Uterus (tissue), 4 donors: ENCODE data around the gene PRSS21. TPM values are rescaled to one million over a fixed set of nuclear protein-coding genes. Genes with fewer than 3 reads are reported as not detected.

ENCODE experiments used
- DNase-seq, 2 donors: peaks; one replicate each; pipeline ENCODE4 v3.0.0-alpha.2; 2019 to 2020
- H3K27ac ChIP-seq, 2 donors: fragments of 200-600 bp; sonication (generic); 1 replicate in 1 of 2; 2 replicates in 1 of 2; pipeline ENCODE4 v1.5.1; 2016 to 2018
- H3K27me3 ChIP-seq, 2 donors: fragments of 200-600 bp; sonication (generic); one replicate each; pipeline ENCODE4 v1.5.1; 2018 to 2019; ENCODE audit warnings: control low read depth in 1 of 2
- H3K36me3 ChIP-seq, 2 donors: fragments of 200-600 bp; sonication (generic); one replicate each; pipeline ENCODE4 v1.5.1; 2019; ENCODE audit warnings: control low read depth in 1 of 2
- H3K4me1 ChIP-seq, 2 donors: fragments of 200-600 bp; sonication (generic); one replicate each; pipeline ENCODE4 v1.5.1; 2018 to 2019; ENCODE audit warnings: control low read depth in 1 of 2
- H3K4me3 ChIP-seq, 2 donors: fragments of 200-600 bp; sonication (generic); 1 replicate in 1 of 2; 2 replicates in 1 of 2; pipeline ENCODE4 v1.5.1; 2018 to 2019; ENCODE audit warnings: mild to moderate bottlenecking in 1 of 2
- H3K9me3 ChIP-seq, 2 donors: fragments of 200-600 bp; sonication (generic); one replicate each; pipeline ENCODE4 v1.5.1; 2019; ENCODE audit warnings: control low read depth in 1 of 2
- CTCF ChIP-seq, 4 experiments: fragments of 200-600 bp in 2 of 4; fragments of 450-650 bp in 2 of 4; sonication (generic) in 2 of 4; IDR thresholded peaks; one replicate each; pipeline ENCODE4 v1.5.1; 2016 to 2019; ENCODE audit warnings: antibody characterized with exemption in 4 of 4, mild to moderate bottlenecking in 2 of 4, moderate library complexity in 1 of 4
- POLR2A ChIP-seq, 2 donors: fragments of 450-650 bp; IDR thresholded peaks; one replicate each; pipeline ENCODE4 v1.6.1; 2016; ENCODE audit warnings: antibody characterized with exemption in 2 of 2, mild to moderate bottlenecking in 1 of 2, moderate library complexity in 1 of 2
- intact Hi-C: fragments of 100-400 bp; cut with DNase I; formaldehyde crosslinking; loops from one replicate; pipeline ENCODE4 v1.15.1; 2023; ENCODE audit warnings: low total_unique reads
- total RNA-seq, 4 donors: library from RNA; depleted of rRNA in 3 of 4; stranded (reverse); fragments of >200 nt in 3 of 4; gene quantifications; one replicate each; pipeline versions ENCODE4 v1.1.0 to v1.2.4, GENCODE V29; 2014 to 2023
- donor health status: DM: yes; HTN: yes; CAD: no.

The PRSS21 gene
- total RNA-seq, 4 donors from 2014 or later, result not detected

DNA sequence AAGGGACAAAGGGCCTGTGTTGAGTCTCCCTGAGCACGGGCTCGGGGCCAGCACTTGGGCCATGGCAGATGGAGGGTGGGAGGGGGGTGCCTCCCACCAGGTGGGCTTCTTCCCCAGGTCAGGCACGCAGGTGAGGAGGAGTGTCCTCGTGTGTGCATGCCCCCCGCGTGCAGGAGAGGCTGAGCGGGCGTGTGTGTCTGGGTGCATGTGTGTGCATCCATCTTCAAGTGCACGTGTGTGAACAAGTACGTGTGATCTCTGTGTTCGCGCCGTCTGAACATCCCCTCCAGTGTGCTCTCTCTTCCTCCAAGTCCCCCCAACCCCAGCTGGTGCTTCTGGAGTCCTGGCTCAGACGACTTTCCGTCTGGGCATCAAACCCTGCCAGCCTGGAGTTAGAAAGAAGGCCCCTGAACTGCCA is 10.3 kb downstream of the PRSS21 start:
- Histone ChIP-seq H3K4me3 (no peak overlapping the region), H3K4me1 (no peaks in the 10 kb centered on the region), H3K27ac (no peak overlapping the region), H3K36me3 (no peaks in the 10 kb centered on the region), H3K9me3 (no peaks in the 10 kb centered on the region), H3K27me3 (no peaks in the 10 kb centered on the region)
- no peak for DNase-seq
- TF ChIP-seq POLR2A (IDR thresholded peaks at IDR 0.05) (no peak), CTCF (IDR thresholded peaks at IDR 0.05) (no peak)
- intact Hi-C loops, result no loop called here

DNA sequence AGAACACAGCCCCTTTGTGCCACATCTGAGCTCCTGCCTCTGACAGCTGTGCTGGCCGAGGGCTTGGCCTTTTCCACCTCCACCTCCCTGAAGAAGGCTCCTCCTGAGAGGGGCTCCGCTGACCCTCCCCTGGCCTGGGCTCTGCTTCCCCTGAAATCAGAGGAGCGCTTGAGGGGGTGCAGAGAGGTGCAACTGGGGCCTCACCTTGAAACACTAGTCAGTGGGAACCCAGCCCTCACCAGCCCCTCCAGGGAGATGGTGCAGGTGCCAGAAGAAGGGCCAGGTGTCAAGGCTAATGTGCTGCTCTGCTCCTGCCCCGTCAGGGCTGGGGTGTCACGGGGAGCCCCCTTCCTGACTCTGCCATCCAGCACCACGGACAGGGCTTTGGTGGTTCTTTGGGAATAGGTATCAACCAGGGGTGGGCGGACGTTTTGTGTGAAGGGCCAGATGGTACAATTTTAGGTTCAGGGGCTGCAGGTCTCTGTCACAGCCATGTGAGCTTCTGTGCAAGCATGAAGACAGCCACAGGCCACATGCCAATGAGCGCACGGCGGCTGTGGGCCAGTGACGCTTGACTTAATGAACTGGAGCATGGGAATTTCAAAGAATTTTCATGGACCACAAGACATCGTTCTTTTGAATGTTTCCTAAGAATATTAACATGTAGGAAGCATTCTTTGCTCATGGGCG is 10.9 kb downstream of the PRSS21 start:
- no peak for DNase-seq

GRCh38 chr16:2828521-2828840 is 11.4 kb downstream of the PRSS21 start:
- Histone ChIP-seq H3K36me3 (no peaks in the 10 kb centered on the region), H3K9me3 (no peaks in the 10 kb centered on the region), H3K27me3 (no peaks in the 10 kb centered on the region), H3K27ac (no peak overlapping the region), H3K4me3 (no peak overlapping the region), H3K4me1 (no peaks in the 10 kb centered on the region)
- intact Hi-C loops, result no loop called here
- TF ChIP-seq POLR2A (IDR thresholded peaks at IDR 0.05), result no peak
- no peak for TF ChIP-seq CTCF (IDR thresholded peaks at IDR 0.05)
- DNase-seq, result no peak

More for the DNA sequence above, 10.9 kb downstream of the PRSS21 start:
- no peak overlapping the region for H3K27ac ChIP-seq
- TF ChIP-seq POLR2A (IDR thresholded peaks at IDR 0.05) (no peak), CTCF (IDR thresholded peaks at IDR 0.05) (no peak)
- H3K27me3 ChIP-seq, result no peaks in the 10 kb centered on the region
- H3K36me3 ChIP-seq, result no peaks in the 10 kb centered on the region
- no peaks in the 10 kb centered on the region for H3K9me3 ChIP-seq
- H3K4me1 ChIP-seq, result no peaks in the 10 kb centered on the region
- intact Hi-C loops, result no loop called here
- no peak overlapping the region for H3K4me3 ChIP-seq

DNA sequence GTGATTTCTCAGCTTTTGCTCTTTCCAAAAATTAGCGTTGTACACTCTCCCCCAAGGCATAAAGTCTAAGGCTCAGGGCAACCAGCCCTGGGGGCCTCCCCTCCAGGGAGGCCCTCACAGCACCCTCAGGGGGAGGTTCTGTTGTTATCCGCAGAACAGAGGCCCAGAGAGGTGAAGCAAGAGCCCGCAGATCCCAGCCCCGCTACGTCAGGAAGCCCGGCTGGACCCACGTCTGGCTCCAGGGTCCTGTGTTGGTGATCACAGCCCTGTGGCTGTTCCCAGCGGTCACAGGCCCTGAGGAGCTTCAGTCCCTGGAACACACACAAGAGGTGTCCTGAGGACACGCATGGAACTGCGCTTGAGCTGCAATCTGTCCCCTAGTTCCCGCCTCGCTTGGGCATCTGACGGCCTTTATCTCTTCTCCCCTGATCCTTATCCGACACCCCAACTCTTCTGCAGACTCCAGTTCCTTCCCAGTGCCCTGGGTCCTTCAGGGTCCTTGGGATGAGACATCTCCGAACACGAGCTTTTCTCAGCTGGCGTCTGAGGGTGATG is 11.9 kb downstream of the PRSS21 start:
- DNase-seq, result no peak
- Histone ChIP-seq H3K9me3 (no peaks in the 10 kb centered on the region), H3K36me3 (no peaks in the 10 kb centered on the region), H3K27ac (no peak overlapping the region), H3K27me3 (no peaks in the 10 kb centered on the region), H3K4me1 (no peaks in the 10 kb centered on the region), H3K4me3 (no peak overlapping the region)
- intact Hi-C loops, result no loop called here
- TF ChIP-seq CTCF (IDR thresholded peaks at IDR 0.05) (no peak), POLR2A (IDR thresholded peaks at IDR 0.05) (no peak)

DNA sequence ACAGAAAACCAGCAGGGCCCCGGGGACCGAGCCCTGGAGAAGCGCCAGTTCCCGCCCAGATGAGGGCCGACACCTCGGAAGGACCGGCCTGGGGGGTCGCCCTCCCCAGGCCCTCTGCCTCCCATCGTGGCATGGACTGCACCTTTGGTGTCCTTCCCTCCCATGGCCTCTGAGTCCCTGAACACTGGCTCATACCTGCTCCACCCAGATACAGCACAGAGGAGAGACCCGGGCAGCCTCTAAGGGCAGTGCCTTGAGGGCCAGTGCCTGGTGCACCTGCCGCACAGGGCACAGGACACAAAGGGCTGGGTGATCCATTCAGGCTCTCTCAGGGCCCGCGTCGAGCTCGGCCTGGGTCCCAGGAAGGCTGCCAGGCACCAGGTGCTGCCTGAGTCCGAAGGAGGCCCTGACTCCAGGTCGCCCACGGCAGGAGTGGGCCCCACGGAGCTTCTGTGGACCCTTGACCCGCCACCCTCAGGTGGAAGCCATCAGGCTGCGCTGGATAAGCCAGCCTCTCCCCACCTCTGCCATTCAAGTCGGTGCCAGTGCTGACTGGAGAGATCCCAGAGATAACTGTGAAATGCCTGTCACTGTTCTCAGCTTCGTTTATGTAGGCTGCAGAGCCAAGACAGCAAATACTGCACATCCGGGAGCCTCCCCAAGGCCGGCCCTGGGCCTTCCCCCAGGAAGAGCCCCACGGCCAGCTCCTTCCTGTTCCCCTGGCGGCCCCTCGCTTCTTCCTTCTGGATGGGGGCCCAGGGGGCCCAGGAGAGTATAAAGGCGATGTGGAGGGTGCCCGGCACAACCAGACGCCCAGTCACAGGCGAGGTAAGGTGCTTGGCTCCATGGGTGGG is 12.7 kb downstream of the PRSS21 start, which contains the start of gene ZG16B:
ZG16B (plus strand) TSS at position 803 of the 854 bp plus-strand sequence. CDS start 139 bp downstream, outside the sequence.
- DNase-seq, result no peak
- H3K27ac ChIP-seq, result no peak within 1 kb of the TSS
- H3K36me3 ChIP-seq, result no peaks in the 10 kb centered on the region
- H3K9me3 ChIP-seq, result no peaks in the 10 kb centered on the region
- H3K4me3 ChIP-seq, result no peak within 1 kb of the TSS
- TF ChIP-seq CTCF (IDR thresholded peaks at IDR 0.05) (no peak), POLR2A (IDR thresholded peaks at IDR 0.05) (no peak)
- H3K4me1 ChIP-seq, result no peaks in the 10 kb centered on the region
- no peaks in the 10 kb centered on the region for H3K27me3 ChIP-seq
- intact Hi-C loops, result no loop called here
